ENCODE results near the gene S1PR4. TPM values are rescaled to one million over a fixed set of nuclear protein-coding genes. Genes with fewer than 3 reads are reported as not detected.

The S1PR4 gene
- total and polyA plus RNA-seq, 2 of the 8 experiments (the other 6 are each of a cell fraction or from before 2014, with no cell fraction given), result not detected

DNA sequence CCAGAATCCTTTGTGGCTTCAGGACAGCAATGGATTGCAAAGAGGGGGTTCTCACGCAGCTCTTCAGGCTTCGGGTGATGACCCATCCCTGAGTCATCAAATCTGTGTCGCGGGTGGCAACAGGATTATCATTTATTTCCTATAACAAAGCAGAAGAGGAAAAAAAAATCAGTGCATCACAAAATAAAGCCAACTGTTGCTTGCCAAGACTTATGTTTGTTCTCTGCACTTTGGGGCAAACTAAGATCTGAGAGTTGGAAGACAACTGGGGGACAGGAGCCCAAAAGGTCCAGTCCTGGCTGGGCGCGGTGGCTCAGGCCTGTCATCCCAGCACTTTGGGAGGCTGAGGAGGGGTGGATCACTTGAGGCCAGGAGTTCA lies 36.3 kb upstream of the S1PR4 start:
- Histone ChIP-seq H3K23ac (ENCODE audit: insufficient read length) (no peak overlapping the region), H4K5ac (ENCODE audit: insufficient read length, low read depth, low read length) (no peak overlapping the region), H3K4me2 (ENCODE audit: insufficient read depth in 1 of 2, low read depth in 2 of 2, low read length in 2 of 2) (no peak overlapping the region), H4K20me1 (replicated peaks in 1 of 2; ENCODE audit: control insufficient read depth in 1 of 2, insufficient read depth in 2 of 2, low read length in 2 of 2) (no peaks in the 10 kb centered on the region), H4K91ac (replicated peaks; ENCODE audit: insufficient read length, low read length) (no peak overlapping the region), H3K18ac (ENCODE audit: extremely low read depth, low read length) (no peak overlapping the region), H3K27ac (ENCODE audit: low read depth, low read length) (no peak overlapping the region), H3K9ac (replicated peaks in 1 of 4; ENCODE audit: extremely low read depth in 1 of 4, low read depth in 3 of 4, low read length in 3 of 4) (no peak overlapping the region), H3K9me3 (ENCODE audit: insufficient read depth in 2 of 2, low read depth in 1 of 2, low read length in 1 of 2) (no peaks in the 10 kb centered on the region), H3K4ac (replicated peaks; ENCODE audit: insufficient read length, low read depth, low read length) (no peak overlapping the region), H2AFZ (ENCODE audit: low read length) (no peak overlapping the region; the same call in 1 of the 2 replicates), H2BK20ac (ENCODE audit: low read length) (no peak overlapping the region), H3K4me1 (replicated peaks in 1 of 4; ENCODE audit: control insufficient read depth in 3 of 4, insufficient read depth in 4 of 4, low read length in 3 of 4) (no peaks in the 10 kb centered on the region), H2BK12ac (ENCODE audit: low read depth, low read length) (no peak overlapping the region), H4K8ac (ENCODE audit: extremely low read depth, insufficient read depth, low read length) (no peak overlapping the region; the same call in 1 of the 2 replicates), H2AK5ac (ENCODE audit: low read depth, low read length) (no peak overlapping the region), H3K4me3 (ENCODE audit: extremely low read depth in 1 of 4, insufficient read depth in 2 of 4, low read depth in 3 of 4, low read length in 4 of 4) (no peak overlapping the region), H3K79me2 (ENCODE audit: control insufficient read depth in 1 of 2, insufficient read depth in 2 of 2, low read length in 2 of 2) (no peaks in the 10 kb centered on the region), H2BK15ac (ENCODE audit: low read length) (no peak overlapping the region), H2BK5ac (ENCODE audit: low read depth, low read length) (no peak overlapping the region), H3K27me3 (replicated peaks in 1 of 4; ENCODE audit: control insufficient read depth in 3 of 4, extremely low read depth in 1 of 4, insufficient read depth in 3 of 4, low read length in 3 of 4) (no peaks in the 10 kb centered on the region), H3K14ac (ENCODE audit: insufficient read length) (no peak overlapping the region), H2BK120ac (replicated peaks; ENCODE audit: low read depth, low read length) (no peak overlapping the region), H3K56ac (replicated peaks; ENCODE audit: insufficient read length, low read depth, low read length) (no peak overlapping the region), H3K79me1 (ENCODE audit: low read depth, low read length) (no peaks in the 10 kb centered on the region), H3K36me3 (ENCODE audit: control insufficient read depth in 2 of 4, insufficient read depth in 4 of 4, low read length in 3 of 4) (no peaks in the 10 kb centered on the region), H3K23me2 (ENCODE audit: low read depth, low read length) (no peaks in the 10 kb centered on the region)
- DNase-seq (ENCODE audit: low read depth in 1 of 2, low spot score in 2 of 2) (no peak), FAIRE-seq (no peak)
- TF ChIP-seq YY1 (IDR thresholded peaks at IDR 0.05; ENCODE audit: low read depth, low read length), result no peak
- no peak for TF ChIP-seq EGR1 (IDR thresholded peaks at IDR 0.05; ENCODE audit: borderline replicate concordance, low read depth, low read length)
- TF ChIP-seq RBBP5 (IDR thresholded peaks at IDR 0.05; ENCODE audit: borderline replicate concordance, low read depth, low read length), result no peak
- TF ChIP-seq MAX (IDR thresholded peaks at IDR 0.05), result no peak
- TF ChIP-seq RNF2 (IDR thresholded peaks at IDR 0.05; ENCODE audit: borderline replicate concordance, low read depth, low read length, missing control alignments, poor library complexity, severe bottlenecking), result no peak
- POLR2A ChIA-PET (ENCODE audit: partially characterized antibody), result no interaction called here
- CTCF ChIA-PET (ENCODE audit: partially characterized antibody), result interaction anchor here (1.1 to 12.0 kb wide), 5 partner anchors 14 to 74 kb away, joined by 3 to 166 read pairs (median 11); no protein-coding TSS in a partner anchor
- 95% methylated on average over 6 of the region's 6 CpGs; no CpG with 5 or more reads in 1 of the 2 experiments for WGBS, 2 experiments (ENCODE audit: extremely low coverage in 1 of 2, insufficient coverage in 1 of 2, insufficient read length in 1 of 2, insufficient replicate concordance in 2 of 2, low coverage in 1 of 2, low lambda C conversion rate in 2 of 2, missing lambda C conversion rate in 1 of 2)
